Activated CD4-positive, alpha-beta T cell treated with anti-CD3 and anti-CD28 coated beads for 24 hours (primary cell): ENCODE data around the gene TTC7B.

Experiments used
- DNase-seq, 2 donors: peaks; one replicate each; pipeline ENCODE4 v3.0.0-alpha.2; 2020; ENCODE audit warnings: low read depth in 2 of 2

Gene TTC7B

DNA sequence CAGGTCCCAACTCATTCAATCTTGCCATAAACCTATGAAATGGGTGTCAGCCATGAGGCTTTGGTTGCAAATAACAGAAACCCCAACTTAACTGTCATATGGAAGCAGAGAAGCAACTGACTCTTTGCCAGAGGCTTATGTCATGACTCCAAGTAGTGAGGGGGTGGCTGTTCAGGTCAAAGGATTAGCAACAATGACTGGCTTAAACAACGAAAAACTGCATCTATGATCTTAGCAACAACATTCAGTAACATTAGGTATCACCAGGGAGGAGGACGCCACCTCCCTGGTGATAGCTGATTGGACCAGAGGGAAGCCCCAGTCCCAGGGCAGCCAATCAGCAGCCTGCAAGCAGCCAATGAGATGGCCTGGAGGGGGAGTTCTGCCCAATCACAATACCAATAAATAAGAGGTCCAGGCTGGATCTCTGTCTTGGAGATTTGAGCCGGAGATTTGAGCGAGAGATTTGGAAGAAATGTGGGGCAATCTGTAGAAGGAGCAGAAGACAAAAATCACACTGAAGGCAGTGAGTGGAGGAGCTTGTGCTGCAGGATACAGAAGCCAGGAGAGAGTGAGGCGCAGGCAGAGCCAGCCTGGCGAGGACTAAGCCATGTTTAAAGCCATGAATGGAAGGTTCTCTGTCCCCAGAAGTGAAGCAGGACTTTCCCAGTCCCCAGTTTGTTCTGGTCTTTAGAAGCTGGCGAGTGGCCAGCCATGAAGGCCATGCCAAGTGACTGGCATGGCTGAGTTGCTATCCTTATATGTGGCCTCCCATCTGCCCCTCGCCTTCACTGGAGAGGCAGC is 326.1 kb downstream of the TTC7B start:
- DNase-seq, result no peak

DNA sequence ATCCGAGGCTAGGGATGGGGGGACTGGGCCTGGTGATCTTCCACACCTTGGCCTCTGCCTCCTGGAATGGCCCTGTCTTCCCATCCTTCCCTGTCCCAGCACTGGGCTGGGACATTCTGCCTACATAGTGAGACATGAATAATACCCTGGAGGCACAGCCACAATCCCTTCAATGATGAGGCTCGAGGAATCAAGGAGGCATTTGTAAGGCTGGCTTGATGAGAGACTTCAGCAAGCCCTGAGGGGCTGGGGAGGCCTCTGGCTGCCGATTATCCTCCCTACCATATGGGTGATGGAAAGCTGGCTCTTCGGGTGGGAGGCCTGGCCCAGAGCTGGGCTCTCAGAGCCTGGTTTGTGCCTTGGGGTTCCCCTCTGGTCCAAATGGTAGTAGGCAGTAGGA is 326.9 kb downstream of the TTC7B start:
- DNase-seq, result no peak

DNA sequence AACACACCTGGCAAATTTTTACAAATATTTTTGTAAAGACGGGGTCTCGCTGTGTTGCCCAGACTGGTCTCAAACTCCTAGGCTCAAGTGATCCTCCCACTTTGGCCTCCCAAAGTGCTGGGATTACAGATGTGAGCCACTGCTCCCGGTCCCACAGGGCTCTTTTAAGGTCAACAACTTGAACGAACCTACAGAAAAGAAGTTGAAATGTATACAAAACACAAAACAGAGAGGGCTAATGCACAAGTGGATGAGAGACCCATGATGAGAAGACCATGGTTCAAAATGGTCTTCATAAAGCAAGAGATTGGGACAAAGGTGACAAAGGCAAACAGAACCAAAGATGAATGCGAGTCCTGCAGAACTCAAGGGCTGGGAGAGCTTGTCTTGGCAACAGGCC is 328.0 kb downstream of the TTC7B start:
- no peak for DNase-seq

DNA sequence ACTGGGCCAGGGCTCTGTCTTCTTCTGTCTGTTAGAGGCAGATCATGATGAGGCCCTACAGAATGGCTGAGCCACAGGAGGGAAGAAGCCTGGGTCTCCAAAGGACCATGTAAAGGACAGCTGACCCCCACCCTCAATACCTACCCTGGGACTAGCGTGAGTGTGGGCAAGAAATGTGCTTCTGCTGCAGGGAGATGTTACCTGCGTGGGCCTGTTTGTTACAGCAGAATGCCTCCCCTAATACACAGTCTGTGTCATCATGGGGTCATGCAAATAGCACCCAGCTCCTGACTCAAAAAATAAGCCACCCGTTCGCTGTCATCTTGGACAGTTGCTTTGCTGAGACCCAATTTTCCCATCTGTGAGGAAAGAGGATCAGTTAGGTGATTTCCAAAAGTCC is 328.8 kb downstream of the TTC7B start:
- DNase-seq, result no peak

DNA sequence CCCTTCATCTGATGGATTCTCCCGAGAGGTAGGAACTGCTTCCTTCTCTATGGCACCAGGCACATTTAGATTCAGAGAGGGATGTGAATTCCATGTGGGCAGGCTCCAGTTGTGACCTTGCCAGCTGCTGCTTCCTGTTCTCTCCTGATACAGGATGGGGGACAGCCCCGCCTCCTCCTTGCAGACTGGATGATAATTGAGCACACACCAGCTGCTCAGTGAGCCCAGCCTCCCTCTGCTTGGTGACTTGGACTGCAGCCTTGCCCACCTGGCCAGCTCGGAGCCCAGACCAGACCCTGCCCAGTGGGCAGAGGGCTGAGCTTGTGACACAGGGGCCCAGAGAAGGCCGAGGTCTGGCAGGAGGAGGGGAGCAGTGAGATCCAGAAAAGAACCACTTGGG is 329.2 kb downstream of the TTC7B start:
- DNase-seq, result no peak

DNA sequence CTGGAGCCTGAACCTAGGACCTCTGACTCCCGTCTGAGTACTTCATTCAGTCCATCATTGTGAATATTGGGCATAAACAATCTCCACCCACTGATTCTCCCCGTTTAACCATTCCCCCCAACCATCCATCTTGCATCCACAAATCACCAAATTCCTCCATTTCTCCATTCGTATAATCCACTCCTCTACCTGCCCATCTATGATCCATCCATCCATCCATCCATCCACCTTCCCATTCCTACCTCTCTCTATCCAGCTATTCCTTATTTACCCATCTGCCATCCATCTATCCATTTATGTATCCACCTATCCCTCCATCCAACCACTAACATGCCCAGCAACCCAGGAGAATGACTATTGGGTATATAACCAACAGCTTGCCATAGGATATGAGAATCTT is 331.9 kb downstream of the TTC7B start:
- DNase-seq, result no peak

DNA sequence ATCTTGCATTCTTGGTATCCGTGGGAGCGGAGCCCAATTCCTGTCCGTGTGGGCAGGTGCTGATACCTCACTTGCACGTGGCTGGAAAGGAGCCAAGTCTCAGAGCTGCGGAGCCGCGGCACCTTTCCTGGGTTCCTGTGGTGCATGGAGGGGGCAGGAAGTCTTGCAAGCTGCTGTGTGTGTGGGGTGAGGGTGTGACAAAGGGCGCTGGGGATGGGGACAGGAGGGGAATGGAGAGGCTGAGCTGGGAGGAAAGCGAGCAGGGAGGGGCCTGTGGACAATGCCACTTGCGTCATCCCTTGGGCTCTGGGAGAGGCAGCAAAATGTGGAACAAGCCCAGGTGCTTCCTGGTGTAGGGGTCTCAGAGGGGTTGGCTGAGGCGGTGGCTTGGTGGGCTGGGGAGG is 332.7 kb downstream of the TTC7B start:
- peak; percentile 10 to 19 for DNase-seq

DNA sequence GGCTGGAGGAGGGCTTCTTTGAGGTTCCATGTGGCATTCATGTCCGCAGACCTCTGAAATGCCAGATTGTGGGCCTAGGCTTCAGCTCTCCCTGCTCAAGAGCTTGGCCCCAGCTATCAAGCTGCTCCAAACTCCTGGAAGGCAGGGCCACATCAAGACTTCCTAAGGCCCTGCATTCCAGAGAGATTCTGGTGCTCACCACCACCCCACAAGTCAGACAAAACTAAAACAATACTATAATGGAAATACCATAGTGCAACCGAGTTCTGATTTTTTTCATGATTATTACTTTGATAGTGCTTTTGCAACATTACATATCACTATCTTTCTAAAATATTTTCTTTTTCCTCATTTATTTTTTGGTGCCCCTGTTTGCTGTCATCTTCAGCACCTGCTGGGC is 333.1 kb downstream of the TTC7B start:
- no peak for DNase-seq

DNA sequence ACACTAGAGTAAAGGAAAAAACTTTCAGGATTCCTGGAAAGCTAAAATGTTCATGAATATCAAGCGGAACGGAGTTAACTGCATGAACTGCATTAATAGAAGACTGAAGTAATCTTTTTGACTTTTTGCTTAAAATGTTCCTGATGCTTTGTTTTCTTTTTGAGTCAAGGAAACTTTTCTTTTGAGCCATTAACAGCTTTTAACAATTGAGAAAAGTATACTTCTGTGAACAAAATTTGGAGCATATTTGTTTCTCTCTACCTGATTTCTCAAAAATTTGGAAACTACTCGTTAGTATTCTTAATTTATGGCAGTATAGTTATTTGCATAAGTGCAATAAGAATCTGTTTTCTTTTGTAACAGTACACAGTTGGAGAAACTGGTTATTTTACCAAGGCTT is 340.9 kb downstream of the TTC7B start:
- no peak for DNase-seq
